ENCODE data around the gene MGAT4A. TPM values are rescaled to one million over a fixed set of nuclear protein-coding genes. Genes with fewer than 3 reads are reported as not detected.
A peak's percentile ranks its signal among the peaks of the same experiment; 100 is the strongest.

The MGAT4A gene
- total and polyA plus RNA-seq, 5 donors from 2014 or later: 101 to 143 (median 127) TPM

- H3K36me3 Mint-ChIP-seq: peaks cover 31% of the 10 kb centered on the region
These were observed 24.3 kb downstream of the MGAT4A start for GRCh38 chr2:98706591-98706990.

GRCh38 chr2:98705333-98705617, 25.7 kb downstream of the MGAT4A start:
- no peak for ATAC-seq (ENCODE audit: low read depth in 2 of 2)
- DNase-seq: no peak
- peaks cover 38% of the 10 kb centered on the region for H3K4me1 ChIP-seq (ENCODE audit: control insufficient read depth, insufficient read depth, low read length, poor library complexity, severe bottlenecking)
- peak overlapping the region in 2 of 4 donors; percentile 10 to 12 for H3K4me3 Mint-ChIP-seq
- no peak overlapping the region for H3K27ac ChIP-seq (ENCODE audit: insufficient read depth, low read length, poor library complexity, severe bottlenecking)
- no peaks in the 10 kb centered on the region for H3K36me3 ChIP-seq (ENCODE audit: control insufficient read depth, insufficient read depth, low read length)
- H3K4me3 ChIP-seq (ENCODE audit: low read depth, low read length): no peak overlapping the region
- H3K27ac Mint-ChIP-seq: peak overlapping the region in 1 of 3 donors; percentile 81
- peaks cover 31% of the 10 kb centered on the region for H3K36me3 Mint-ChIP-seq
- H3K9me3 Mint-ChIP-seq: no peaks in the 10 kb centered on the region
- no peaks in the 10 kb centered on the region for H3K9me3 ChIP-seq (ENCODE audit: control insufficient read depth in 2 of 2, low read length in 2 of 2)
- no peaks in the 10 kb centered on the region for H3K27me3 ChIP-seq (ENCODE audit: control insufficient read depth, insufficient read depth, low read length)
- H3K4me1 Mint-ChIP-seq: peaks cover 13 to 84% (median 56%) of the 10 kb centered on the region in 4 donors
- no peaks in the 10 kb centered on the region for H3K27me3 Mint-ChIP-seq

More at GRCh38 chr2:98706591-98706990, 24.3 kb downstream of the MGAT4A start:
- no peak overlapping the region for H3K27ac ChIP-seq (ENCODE audit: insufficient read depth, low read length, poor library complexity, severe bottlenecking)
- H3K9me3 ChIP-seq (ENCODE audit: control insufficient read depth in 2 of 2, low read length in 2 of 2): no peaks in the 10 kb centered on the region
- Mint-ChIP-seq H3K4me1 (peaks cover 21 to 91% (median 62%) of the 10 kb centered on the region in 4 donors), H3K27me3 (no peaks in the 10 kb centered on the region), H3K27ac (peak overlapping the region in 2 of 3 donors; percentile 26 to 27), H3K9me3 (no peaks in the 10 kb centered on the region), H3K4me3 (peak overlapping the region in 1 of 4 donors; percentile 36)
- no peak for ATAC-seq (ENCODE audit: low read depth in 2 of 2)
- H3K36me3 ChIP-seq (ENCODE audit: control insufficient read depth, insufficient read depth, low read length): no peaks in the 10 kb centered on the region
- no peaks in the 10 kb centered on the region for H3K27me3 ChIP-seq (ENCODE audit: control insufficient read depth, insufficient read depth, low read length)
- no peak overlapping the region for H3K4me3 ChIP-seq (ENCODE audit: low read depth, low read length)
- DNase-seq: no peak
- H3K4me1 ChIP-seq (ENCODE audit: control insufficient read depth, insufficient read depth, low read length, poor library complexity, severe bottlenecking): peaks cover 50% of the 10 kb centered on the region

GRCh38 chr2:98704499-98705332, 26.2 kb downstream of the MGAT4A start:
- peaks cover 2% of the 10 kb centered on the region for H3K36me3 ChIP-seq (ENCODE audit: control insufficient read depth, insufficient read depth, low read length)
- no peak overlapping the region for H3K4me3 ChIP-seq (ENCODE audit: low read depth, low read length)
- ATAC-seq (ENCODE audit: low read depth in 2 of 2) (no peak), DNase-seq (no peak)
- Mint-ChIP-seq H3K27me3 (no peaks in the 10 kb centered on the region), H3K4me1 (peaks cover 13 to 81% (median 52%) of the 10 kb centered on the region in 4 donors), H3K36me3 (peaks cover 31% of the 10 kb centered on the region), H3K9me3 (no peaks in the 10 kb centered on the region), H3K4me3 (peak overlapping the region in 2 of 4 donors; percentile 10 to 12), H3K27ac (peak overlapping the region in 1 of 3 donors; percentile 81)
- H3K4me1 ChIP-seq (ENCODE audit: control insufficient read depth, insufficient read depth, low read length, poor library complexity, severe bottlenecking): peaks cover 32% of the 10 kb centered on the region
- H3K9me3 ChIP-seq (ENCODE audit: control insufficient read depth in 2 of 2, low read length in 2 of 2): no peaks in the 10 kb centered on the region
- peak overlapping the region; percentile 2 for H3K27ac ChIP-seq (ENCODE audit: insufficient read depth, low read length, poor library complexity, severe bottlenecking)
- no peaks in the 10 kb centered on the region for H3K27me3 ChIP-seq (ENCODE audit: control insufficient read depth, insufficient read depth, low read length)

GRCh38 chr2:98703738-98704137, 27.2 kb downstream of the MGAT4A start:
- DNase-seq (no peak), ATAC-seq (ENCODE audit: low read depth in 2 of 2) (no peak)
- Histone ChIP-seq H3K27ac (ENCODE audit: insufficient read depth, low read length, poor library complexity, severe bottlenecking) (no peak overlapping the region), H3K4me1 (ENCODE audit: control insufficient read depth, insufficient read depth, low read length, poor library complexity, severe bottlenecking) (peaks cover 23% of the 10 kb centered on the region), H3K27me3 (ENCODE audit: control insufficient read depth, insufficient read depth, low read length) (no peaks in the 10 kb centered on the region), H3K4me3 (ENCODE audit: low read depth, low read length) (no peak overlapping the region), H3K36me3 (ENCODE audit: control insufficient read depth, insufficient read depth, low read length) (peaks cover 2% of the 10 kb centered on the region), H3K9me3 (ENCODE audit: control insufficient read depth in 2 of 2, low read length in 2 of 2) (no peaks in the 10 kb centered on the region)
- H3K27ac Mint-ChIP-seq: peak overlapping the region in 2 of 3 donors; percentile 1 to 72
- H3K4me3 Mint-ChIP-seq: peak overlapping the region in 2 of 4 donors; percentile 3 to 4
- peaks cover 15 to 79% (median 50%) of the 10 kb centered on the region in 4 donors for H3K4me1 Mint-ChIP-seq
- no peaks in the 10 kb centered on the region for H3K27me3 Mint-ChIP-seq
- peaks cover 28% of the 10 kb centered on the region for H3K36me3 Mint-ChIP-seq
- no peaks in the 10 kb centered on the region for H3K9me3 Mint-ChIP-seq

- H3K4me3 Mint-ChIP-seq: peak overlapping the region in 3 of 4 donors; percentile 27 to 42 (median 32)
- peaks cover 28% of the 10 kb centered on the region for H3K36me3 Mint-ChIP-seq
- H3K27ac ChIP-seq (ENCODE audit: insufficient read depth, low read length, poor library complexity, severe bottlenecking): no peak overlapping the region
- ATAC-seq (ENCODE audit: low read depth in 2 of 2): no peak
- H3K4me1 ChIP-seq (ENCODE audit: control insufficient read depth, insufficient read depth, low read length, poor library complexity, severe bottlenecking): peaks cover 23% of the 10 kb centered on the region
- peaks cover 16 to 78% (median 50%) of the 10 kb centered on the region in 4 donors for H3K4me1 Mint-ChIP-seq
- no peaks in the 10 kb centered on the region for H3K27me3 Mint-ChIP-seq
- peak overlapping the region; percentile 45 to 92 (median 72) for H3K27ac Mint-ChIP-seq
- H3K27me3 ChIP-seq (ENCODE audit: control insufficient read depth, insufficient read depth, low read length): no peaks in the 10 kb centered on the region
- no peak for DNase-seq
- peak overlapping the region; percentile 10 for H3K4me3 ChIP-seq (ENCODE audit: low read depth, low read length)
- no peaks in the 10 kb centered on the region for H3K9me3 Mint-ChIP-seq
- peaks cover 7% of the 10 kb centered on the region for H3K36me3 ChIP-seq (ENCODE audit: control insufficient read depth, insufficient read depth, low read length)
- H3K9me3 ChIP-seq (ENCODE audit: control insufficient read depth in 2 of 2, low read length in 2 of 2): no peaks in the 10 kb centered on the region
These were observed 27.9 kb downstream of the MGAT4A start for GRCh38 chr2:98702858-98703620.

- peak overlapping the region; percentile 45 to 92 (median 88) for H3K27ac Mint-ChIP-seq
- H3K36me3 ChIP-seq (ENCODE audit: control insufficient read depth, insufficient read depth, low read length): peaks cover 7% of the 10 kb centered on the region
- H3K4me1 ChIP-seq (ENCODE audit: control insufficient read depth, insufficient read depth, low read length, poor library complexity, severe bottlenecking): peaks cover 23% of the 10 kb centered on the region
- no peaks in the 10 kb centered on the region for H3K27me3 Mint-ChIP-seq
- H3K9me3 ChIP-seq (ENCODE audit: control insufficient read depth in 2 of 2, low read length in 2 of 2): no peaks in the 10 kb centered on the region
- DNase-seq (no peak), ATAC-seq (ENCODE audit: low read depth in 2 of 2) (no peak)
- no peak overlapping the region for H3K27ac ChIP-seq (ENCODE audit: insufficient read depth, low read length, poor library complexity, severe bottlenecking)
- H3K9me3 Mint-ChIP-seq: no peaks in the 10 kb centered on the region
- H3K4me1 Mint-ChIP-seq: peaks cover 19 to 80% (median 50%) of the 10 kb centered on the region in 4 donors
- peaks cover 27% of the 10 kb centered on the region for H3K36me3 Mint-ChIP-seq
- H3K4me3 Mint-ChIP-seq: peak overlapping the region in 3 of 4 donors; percentile 42 to 54 (median 49)
- no peak overlapping the region for H3K4me3 ChIP-seq (ENCODE audit: low read depth, low read length)
- no peaks in the 10 kb centered on the region for H3K27me3 ChIP-seq (ENCODE audit: control insufficient read depth, insufficient read depth, low read length)
These were observed 28.7 kb downstream of the MGAT4A start for GRCh38 chr2:98702127-98702802.

GRCh38 chr2:98701230-98701629, 29.7 kb downstream of the MGAT4A start:
- Mint-ChIP-seq H3K4me3 (no peak overlapping the region), H3K27ac (peak overlapping the region; percentile 35 to 59 (median 45)), H3K36me3 (peaks cover 30% of the 10 kb centered on the region), H3K4me1 (peaks cover 24 to 82% (median 55%) of the 10 kb centered on the region in 4 donors), H3K9me3 (no peaks in the 10 kb centered on the region), H3K27me3 (no peaks in the 10 kb centered on the region)
- no peak overlapping the region for H3K27ac ChIP-seq (ENCODE audit: insufficient read depth, low read length, poor library complexity, severe bottlenecking)
- peaks cover 7% of the 10 kb centered on the region for H3K36me3 ChIP-seq (ENCODE audit: control insufficient read depth, insufficient read depth, low read length)
- H3K9me3 ChIP-seq (ENCODE audit: control insufficient read depth in 2 of 2, low read length in 2 of 2): no peaks in the 10 kb centered on the region
- H3K4me1 ChIP-seq (ENCODE audit: control insufficient read depth, insufficient read depth, low read length, poor library complexity, severe bottlenecking): peaks cover 16% of the 10 kb centered on the region
- ATAC-seq (ENCODE audit: low read depth in 2 of 2) (no peak), DNase-seq (no peak)
- H3K27me3 ChIP-seq (ENCODE audit: control insufficient read depth, insufficient read depth, low read length): no peaks in the 10 kb centered on the region
- H3K4me3 ChIP-seq (ENCODE audit: low read depth, low read length): no peak overlapping the region
